GM18861 (cell line): ENCODE data around the gene SLCO2B1.

Source experiments
- ATAC-seq: cut with Tn5 transposase; IDR thresholded peaks from one replicate; pipeline ENCODE4 v1.9.1; 2021; ENCODE audit not compliant: unreplicated experiment

Gene SLCO2B1

GRCh38 chr11:75193271-75193670, 42.4 kb downstream of the SLCO2B1 start:
- no peak for ATAC-seq

- no peak for ATAC-seq
Observed at GRCh38 chr11:75193711-75194110, 42.8 kb downstream of the SLCO2B1 start.

- ATAC-seq = no peak
Observed at GRCh38 chr11:75194147-75194546, 43.2 kb downstream of the SLCO2B1 start.

GRCh38 chr11:75195167-75195962, 44.5 kb downstream of the SLCO2B1 start:
- ATAC-seq = no peak

- no peak for ATAC-seq
Observed at GRCh38 chr11:75196426-75196825, 45.5 kb downstream of the SLCO2B1 start.

GRCh38 chr11:75197512-75198277, 46.8 kb downstream of the SLCO2B1 start:
- no peak for ATAC-seq

- ATAC-seq = no peak
Observed at GRCh38 chr11:75198278-75198973, 47.5 kb downstream of the SLCO2B1 start.

GRCh38 chr11:75199412-75199955, 48.6 kb downstream of the SLCO2B1 start:
- ATAC-seq = no peak

- ATAC-seq = no peak
Observed at GRCh38 chr11:75200051-75200450, 49.1 kb downstream of the SLCO2B1 start.

GRCh38 chr11:75200531-75200930, 49.6 kb downstream of the SLCO2B1 start:
- ATAC-seq = no peak

GRCh38 chr11:75201771-75202170, 50.9 kb downstream of the SLCO2B1 start:
- no peak for ATAC-seq

- ATAC-seq = no peak
Observed at GRCh38 chr11:75202195-75202594, 51.3 kb downstream of the SLCO2B1 start.

- ATAC-seq = no peak
Observed at GRCh38 chr11:75203138-75203537, 52.2 kb downstream of the SLCO2B1 start.

GRCh38 chr11:75203641-75204011, 52.7 kb downstream of the SLCO2B1 start:
- no peak for ATAC-seq

GRCh38 chr11:75204012-75204674, 53.2 kb downstream of the SLCO2B1 start:
- no peak for ATAC-seq

- ATAC-seq = peak; percentile 60
Observed at GRCh38 chr11:75204685-75205563, 54.0 kb downstream of the SLCO2B1 start.

- no peak for ATAC-seq
Observed at GRCh38 chr11:75205564-75206020, 54.7 kb downstream of the SLCO2B1 start.

GRCh38 chr11:75208446-75208845, 57.5 kb downstream of the SLCO2B1 start:
- ATAC-seq = no peak

- no peak for ATAC-seq
Observed at GRCh38 chr11:75212411-75212810, 61.5 kb downstream of the SLCO2B1 start.

GRCh38 chr11:75214411-75214821, 63.5 kb downstream of the SLCO2B1 start:
- no peak for ATAC-seq
